Stimulated activated CD8-positive, alpha-beta memory T cell treated with anti-CD3 and anti-CD28 coated beads, Interleukin-2, amount 100 ng/mL, for 1 hour (primary cell): ENCODE results near the gene HDDC3.
"Not testable (repeated sequence)": the region's sequence is repeated elsewhere in the genome, so short reads cannot be mapped to it uniquely, and the experiment has no call there.

ENCODE experiments used
- DNase-seq, 2 donors: peaks; one replicate each; pipeline ENCODE4 v3.0.0-alpha.2; 2020; ENCODE audit warnings: low read depth in 2 of 2

HDDC3 gene

DNA sequence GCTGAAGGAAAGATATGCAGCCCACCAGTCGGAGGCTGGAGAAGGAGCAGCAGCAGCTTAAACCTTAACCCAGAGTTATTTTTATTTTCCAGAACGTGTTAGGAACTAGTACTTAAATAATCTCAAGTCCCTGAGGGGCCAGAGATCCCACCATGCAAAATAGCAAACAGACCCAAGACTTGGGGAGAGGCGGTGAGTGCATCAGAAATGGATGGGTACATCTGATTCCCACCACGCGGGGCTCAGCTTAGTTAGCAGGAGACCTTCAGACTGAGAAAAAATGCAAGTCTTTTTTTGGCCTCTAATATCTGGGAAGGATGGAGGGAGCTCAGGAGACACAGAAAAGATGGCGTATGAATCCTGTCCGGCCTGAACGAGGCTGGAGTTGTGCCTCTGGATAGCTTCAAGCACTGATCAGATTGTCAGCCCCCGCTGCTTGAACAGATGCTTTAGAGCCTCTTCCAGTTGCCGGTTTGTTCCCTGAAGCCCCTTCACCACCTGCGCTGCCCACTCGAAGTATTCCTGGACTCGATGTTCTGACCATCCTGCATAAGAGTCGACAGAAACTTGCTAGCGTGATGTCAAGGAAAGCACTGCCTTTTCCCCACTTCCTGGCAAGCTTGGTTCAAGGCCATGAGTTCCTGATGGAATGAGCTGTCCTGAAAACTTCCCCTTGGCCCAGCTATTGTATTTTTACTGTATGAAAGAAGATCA is 1.3 kb downstream of the HDDC3 start:
- no peak for DNase-seq

GRCh38 chr15:90929246-90930019 is 2.9 kb downstream of the HDDC3 start:
- no peak for DNase-seq

GRCh38 chr15:90928106-90928505 is 4.2 kb downstream of the HDDC3 start:
- DNase-seq, result not testable (repeated sequence)

DNA sequence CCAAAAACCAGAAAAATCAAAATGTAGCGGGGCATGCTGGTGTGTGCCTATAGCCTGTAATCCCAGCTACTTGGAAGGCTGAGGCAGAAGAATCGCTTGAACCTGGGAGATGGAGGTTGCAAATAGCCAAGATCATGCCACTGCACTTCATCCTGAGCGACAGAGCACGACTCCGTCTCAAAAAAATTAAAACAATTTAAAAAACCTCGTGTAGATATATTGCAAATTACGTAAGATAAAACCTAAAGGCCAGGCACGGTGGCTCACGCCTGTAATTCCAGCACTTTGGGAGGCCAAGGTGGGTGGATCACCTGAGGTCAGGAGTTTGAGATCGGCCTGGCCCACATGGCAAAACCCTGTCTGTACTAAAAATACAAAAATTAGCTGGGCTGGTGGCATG is 5.6 kb downstream of the HDDC3 start:
- DNase-seq, result not testable (repeated sequence)

DNA sequence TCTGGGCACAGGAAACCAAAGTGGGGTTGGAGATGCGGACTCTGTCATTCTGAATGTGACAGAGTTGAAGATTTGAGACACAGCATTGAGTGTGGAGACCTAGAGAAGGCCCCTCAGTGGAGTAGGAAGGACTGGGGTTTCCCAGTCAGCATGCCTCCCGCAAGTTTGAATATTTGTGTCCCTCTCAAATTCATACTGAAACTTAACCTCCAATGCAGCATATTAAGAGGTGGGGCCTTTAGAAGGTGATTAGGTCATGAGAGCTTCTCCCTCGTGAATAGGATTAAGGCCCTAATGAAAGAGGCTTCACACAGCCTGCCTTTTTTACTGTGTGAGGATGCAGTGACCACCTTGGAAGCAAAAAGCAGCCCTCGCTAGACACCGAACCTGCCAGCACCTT is 8.0 kb downstream of the HDDC3 start:
- DNase-seq, result no peak

GRCh38 chr15:90922712-90923322 is 9.5 kb downstream of the HDDC3 start:
- DNase-seq, result not testable (repeated sequence)

DNA sequence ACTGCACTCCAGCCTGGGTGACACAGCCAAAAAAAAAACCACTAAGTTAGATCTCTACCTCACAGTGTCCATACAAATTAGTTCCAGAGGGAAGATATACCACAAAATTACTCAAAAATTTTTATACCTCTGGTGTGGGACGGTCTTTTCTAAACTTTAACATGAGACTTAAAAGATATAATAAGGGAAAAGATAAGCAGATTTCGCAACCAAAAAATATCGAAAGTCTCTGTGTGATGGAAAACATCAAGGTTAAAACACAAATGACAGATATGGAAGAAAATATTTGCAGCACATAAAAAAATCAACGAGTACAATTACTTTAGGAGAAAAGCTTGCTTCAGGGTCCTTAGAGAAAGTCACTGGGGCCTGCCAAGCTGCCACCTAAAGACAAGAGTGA is 10.5 kb downstream of the HDDC3 start:
- DNase-seq, result no peak

DNA sequence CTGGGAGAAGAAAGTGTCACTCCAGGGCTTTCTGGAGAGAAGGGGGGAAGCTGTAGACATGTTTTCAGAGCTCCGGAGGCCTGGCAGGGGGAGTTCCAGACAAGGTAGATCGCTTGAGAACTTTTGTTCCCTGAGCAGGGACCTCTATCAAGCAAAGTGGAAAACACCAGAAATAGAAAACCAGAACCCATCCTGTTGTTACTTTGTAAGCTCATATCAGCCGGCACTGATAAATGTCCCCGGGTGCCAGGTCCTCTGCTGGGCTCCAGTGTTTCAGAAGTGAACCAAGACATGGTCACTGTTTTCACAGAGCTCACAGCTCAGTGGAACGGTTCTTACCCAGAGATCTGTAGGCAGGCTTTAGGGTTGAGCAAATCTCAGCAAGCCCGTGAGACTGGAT is 13.5 kb downstream of the HDDC3 start:
- no peak for DNase-seq

GRCh38 chr15:90918034-90918788 is 14.1 kb downstream of the HDDC3 start:
- DNase-seq, result no peak

GRCh38 chr15:90917569-90917968 is 14.8 kb downstream of the HDDC3 start:
- DNase-seq, result no peak

DNA sequence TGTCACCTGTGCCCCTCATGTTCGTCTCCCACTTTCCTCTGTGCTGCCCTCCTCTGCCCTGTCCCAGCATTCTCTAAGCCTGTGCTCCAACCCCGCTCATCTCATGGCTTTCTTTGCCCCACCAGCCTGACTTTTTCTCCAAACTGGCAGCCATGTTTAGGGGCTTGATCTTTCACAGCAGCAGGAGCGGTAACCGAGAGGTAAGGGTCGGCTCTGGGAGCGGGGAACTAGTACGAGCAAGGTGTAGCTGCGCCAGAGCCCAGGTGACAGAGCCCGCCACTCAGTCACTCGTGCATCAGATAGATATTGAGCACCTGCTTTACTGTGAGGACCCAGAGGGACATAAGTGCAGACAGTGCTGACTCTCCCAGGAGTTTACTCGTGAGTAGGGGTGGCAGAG is 15.9 kb downstream of the HDDC3 start:
- DNase-seq, result no peak

GRCh38 chr15:90915808-90916440 is 16.4 kb downstream of the HDDC3 start:
- DNase-seq, result no peak

- no peak for DNase-seq
These were observed 17.0 kb downstream of the HDDC3 start for GRCh38 chr15:90915216-90915807.

GRCh38 chr15:90914305-90915080 is 17.9 kb downstream of the HDDC3 start:
- no peak for DNase-seq

DNA sequence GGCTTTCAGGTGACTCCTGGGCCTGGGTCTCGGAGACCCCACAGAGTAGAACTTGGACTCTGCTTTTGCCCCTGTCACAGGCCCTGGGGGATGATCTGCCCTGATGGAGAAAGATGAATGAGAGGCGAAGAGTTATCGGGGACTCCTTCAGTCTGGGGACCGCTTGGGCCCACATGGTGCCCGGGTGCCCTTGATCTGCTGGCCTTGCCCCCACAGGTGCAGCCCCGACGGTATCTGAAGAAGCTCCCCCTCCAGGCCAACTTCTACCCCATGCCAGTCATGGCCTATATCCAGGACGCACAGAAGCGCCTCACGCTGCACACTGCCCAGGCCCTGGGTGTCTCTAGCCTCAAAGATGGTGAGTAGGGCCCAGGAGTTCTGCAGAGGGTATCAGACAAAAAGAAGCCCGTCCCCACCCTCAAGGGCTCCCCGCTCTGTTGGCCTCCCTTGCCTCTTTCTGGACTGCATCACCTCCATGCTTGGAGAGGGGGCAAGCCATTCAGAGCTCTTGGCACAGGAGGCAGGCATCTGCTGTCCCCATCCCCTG is 18.9 kb downstream of the HDDC3 start:
- DNase-seq, result no peak

DNA sequence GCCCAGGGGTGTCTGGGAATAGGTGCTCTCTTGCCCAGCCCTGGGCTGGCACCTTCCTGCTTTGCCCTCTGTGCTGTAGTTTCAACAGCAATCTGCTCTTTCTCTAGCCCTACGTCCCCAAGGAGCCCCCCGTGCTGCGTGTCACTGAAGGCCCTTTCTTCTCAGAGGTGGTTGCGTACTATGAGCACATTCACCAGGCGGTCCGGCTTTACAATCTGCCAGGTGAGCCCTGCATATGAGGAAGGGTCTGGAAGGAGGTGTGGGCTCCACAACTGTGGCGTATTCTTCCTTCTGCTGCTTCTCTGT is 19.6 kb downstream of the HDDC3 start:
- DNase-seq, result no peak

- DNase-seq, result no peak
These were observed 20.2 kb downstream of the HDDC3 start for GRCh38 chr15:90911906-90912769.

GRCh38 chr15:90911302-90911623 is 21.1 kb downstream of the HDDC3 start:
- no peak for DNase-seq

GRCh38 chr15:90910441-90911301 is 21.7 kb downstream of the HDDC3 start:
- DNase-seq, result no peak
